ENCODE data around the gene AIP.
A peak's percentile ranks its signal among the peaks of the same experiment; 100 is the strongest.
"Not testable (repeated sequence)": the region's sequence is repeated elsewhere in the genome, so short reads cannot be mapped to it uniquely, and the experiment has no call there.

AIP gene

DNA sequence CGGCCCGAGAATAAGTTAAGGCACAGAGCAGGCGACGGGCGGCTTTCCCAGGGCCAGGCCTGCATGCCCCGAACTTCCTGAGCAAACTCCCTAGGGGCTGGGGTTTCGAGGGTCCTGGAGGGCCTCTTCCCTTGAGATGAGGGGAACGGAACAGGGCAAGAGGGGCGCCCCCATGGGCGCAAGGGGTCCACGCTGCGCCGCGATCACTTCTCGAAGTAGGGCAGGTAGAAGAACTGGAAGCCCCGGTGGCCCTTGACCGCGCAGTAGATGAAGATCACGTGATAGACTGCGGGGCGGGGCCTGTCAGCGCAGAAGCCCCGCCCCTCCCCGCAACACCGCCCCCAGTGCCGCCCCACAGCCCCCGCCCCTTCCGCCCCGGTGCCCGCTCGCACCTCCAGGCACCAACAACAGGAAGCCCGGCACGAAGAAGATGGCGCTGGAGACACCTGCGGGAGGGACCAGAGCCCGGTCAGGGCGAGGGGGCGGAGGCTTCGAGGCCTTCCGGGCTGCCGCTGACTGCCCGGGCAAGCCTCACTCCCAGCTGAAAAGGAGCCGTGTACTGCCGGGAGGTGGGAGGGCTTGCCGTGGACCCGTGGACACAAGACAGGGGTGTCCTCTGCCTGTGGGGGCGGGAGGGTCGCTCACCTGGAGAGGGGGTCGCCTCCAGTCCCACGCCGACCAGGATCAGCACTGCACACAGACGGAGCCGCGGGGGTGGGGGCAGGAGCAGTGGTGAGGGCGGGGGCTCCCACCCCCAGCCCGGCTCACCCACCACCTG lies 18.2 kb upstream of the AIP start:
- H3K36me3 ChIP-seq (ENCODE audit: insufficient read depth, low read length) = no peaks in the 10 kb centered on the region
- peaks cover 41% of the 10 kb centered on the region for H3K79me2 ChIP-seq (ENCODE audit: insufficient read depth, low read length)
- H3K4me2 ChIP-seq (ENCODE audit: low read depth, low read length, poor library complexity, severe bottlenecking) = peak overlapping the region; percentile 92
- no peaks in the 10 kb centered on the region for H4K20me1 ChIP-seq (ENCODE audit: insufficient read depth, low read length, poor library complexity, severe bottlenecking)
- peaks cover 4% of the 10 kb centered on the region; the same call in 1 of the 2 replicates for H3F3A ChIP-seq (ENCODE audit: low read depth)
- H3K27me3 ChIP-seq (ENCODE audit: insufficient read depth, low read length, poor library complexity, severe bottlenecking) = no peaks in the 10 kb centered on the region
- H3K9me3 ChIP-seq (ENCODE audit: insufficient read depth, low read depth, low read length) = no peaks in the 10 kb centered on the region
- H3K4me3 ChIP-seq (ENCODE audit: low read length, poor library complexity, severe bottlenecking) = peak overlapping the region; percentile 90
- TF ChIP-seq CTCF (conservative IDR thresholded peaks at IDR 0.05; ENCODE audit: low read length) = no peak
- no peak for TF ChIP-seq EZH2phosphoT487 (IDR thresholded peaks at IDR 0.05; ENCODE audit: borderline replicate concordance)
- peak overlapping the region; percentile 98 for H3K9ac ChIP-seq (ENCODE audit: low read depth, low read length, poor library complexity, severe bottlenecking)
- peak overlapping the region; percentile 68 for H2AFZ ChIP-seq (ENCODE audit: low read length)
- H3K4me1 ChIP-seq (ENCODE audit: insufficient read depth, low read length, poor library complexity, severe bottlenecking) = peaks cover 46% of the 10 kb centered on the region
- H3K9me2 ChIP-seq (replicated peaks; ENCODE audit: low read depth, low read length) = no peaks in the 10 kb centered on the region

- Histone ChIP-seq H3K79me2 (ENCODE audit: insufficient read depth, low read length) (peaks cover 41% of the 10 kb centered on the region), H3F3A (ENCODE audit: low read depth) (peaks cover 4% of the 10 kb centered on the region; the same call in 1 of the 2 replicates), H3K36me3 (ENCODE audit: insufficient read depth, low read length) (no peaks in the 10 kb centered on the region), H3K4me1 (ENCODE audit: insufficient read depth, low read length, poor library complexity, severe bottlenecking) (peaks cover 47% of the 10 kb centered on the region), H3K9ac (ENCODE audit: low read depth, low read length, poor library complexity, severe bottlenecking) (peak overlapping the region; percentile 98), H4K20me1 (ENCODE audit: insufficient read depth, low read length, poor library complexity, severe bottlenecking) (no peaks in the 10 kb centered on the region), H2AFZ (ENCODE audit: low read length) (peak overlapping the region; percentile 63; the same call in 1 of the 2 replicates), H3K4me2 (ENCODE audit: low read depth, low read length, poor library complexity, severe bottlenecking) (peak overlapping the region; percentile 92), H3K27me3 (ENCODE audit: insufficient read depth, low read length, poor library complexity, severe bottlenecking) (no peaks in the 10 kb centered on the region), H3K4me3 (ENCODE audit: low read length, poor library complexity, severe bottlenecking) (peak overlapping the region; percentile 90), H3K9me2 (replicated peaks; ENCODE audit: low read depth, low read length) (no peaks in the 10 kb centered on the region), H3K9me3 (ENCODE audit: insufficient read depth, low read depth, low read length) (no peaks in the 10 kb centered on the region)
- TF ChIP-seq CTCF (conservative IDR thresholded peaks at IDR 0.05; ENCODE audit: low read length) (no peak), EZH2phosphoT487 (IDR thresholded peaks at IDR 0.05; ENCODE audit: borderline replicate concordance) (no peak)
These were observed 17.7 kb upstream of the AIP start for GRCh38 chr11:67465189-67465510.

- H3K9me2 ChIP-seq (replicated peaks; ENCODE audit: low read depth, low read length); H3F3A ChIP-seq (ENCODE audit: low read depth); H4K20me1 ChIP-seq (ENCODE audit: insufficient read depth, low read length, poor library complexity, severe bottlenecking); H3K27me3 ChIP-seq (ENCODE audit: insufficient read depth, low read length, poor library complexity, severe bottlenecking); H2AFZ ChIP-seq (ENCODE audit: low read length); H3K36me3 ChIP-seq (ENCODE audit: insufficient read depth, low read length); H3K9me3 ChIP-seq (ENCODE audit: insufficient read depth, low read depth, low read length): not testable (repeated sequence)
- H3K4me1 ChIP-seq (ENCODE audit: insufficient read depth, low read length, poor library complexity, severe bottlenecking) = peaks cover 47% of the 10 kb centered on the region
- peak overlapping the region; percentile 90 for H3K4me3 ChIP-seq (ENCODE audit: low read length, poor library complexity, severe bottlenecking)
- H3K79me2 ChIP-seq (ENCODE audit: insufficient read depth, low read length) = peaks cover 41% of the 10 kb centered on the region
- H3K9ac ChIP-seq (ENCODE audit: low read depth, low read length, poor library complexity, severe bottlenecking) = peak overlapping the region; percentile 98
- H3K4me2 ChIP-seq (ENCODE audit: low read depth, low read length, poor library complexity, severe bottlenecking) = peak overlapping the region; percentile 92
These were observed 17.3 kb upstream of the AIP start for GRCh38 chr11:67465530-67465929.

DNA sequence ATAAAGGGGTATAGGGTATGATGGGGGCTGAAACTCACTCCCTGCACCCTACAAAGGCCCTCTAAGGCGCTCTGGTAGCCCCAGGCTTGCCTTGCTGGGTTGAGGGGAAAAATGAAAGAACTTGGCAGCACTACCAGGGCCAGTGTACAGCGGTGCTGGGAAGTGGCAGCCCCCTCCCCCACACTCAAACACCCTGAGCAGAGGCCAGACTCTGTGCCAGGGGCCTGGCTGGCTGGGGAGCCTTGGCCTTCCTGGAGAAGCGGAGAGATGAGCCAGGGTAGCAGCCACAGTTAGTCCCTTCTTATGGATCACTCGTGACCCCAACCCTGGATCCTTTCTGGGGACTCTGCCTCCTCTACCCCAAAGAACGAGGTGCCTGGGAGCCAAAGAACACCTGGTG lies 16.5 kb upstream of the AIP start:
- peak overlapping the region; percentile 3 for H3K9ac ChIP-seq (ENCODE audit: low read depth, low read length, poor library complexity, severe bottlenecking)
- H4K20me1 ChIP-seq (ENCODE audit: insufficient read depth, low read length, poor library complexity, severe bottlenecking) = no peaks in the 10 kb centered on the region
- H2AFZ ChIP-seq (ENCODE audit: low read length) = no peak overlapping the region
- H3K27me3 ChIP-seq (ENCODE audit: insufficient read depth, low read length, poor library complexity, severe bottlenecking) = no peaks in the 10 kb centered on the region
- H3K79me2 ChIP-seq (ENCODE audit: insufficient read depth, low read length) = peaks cover 41% of the 10 kb centered on the region
- H3K4me1 ChIP-seq (ENCODE audit: insufficient read depth, low read length, poor library complexity, severe bottlenecking) = peaks cover 47% of the 10 kb centered on the region
- peak overlapping the region; percentile 97 for H3K4me2 ChIP-seq (ENCODE audit: low read depth, low read length, poor library complexity, severe bottlenecking)
- peaks cover 4% of the 10 kb centered on the region; the same call in 1 of the 2 replicates for H3F3A ChIP-seq (ENCODE audit: low read depth)
- no peak overlapping the region for H3K4me3 ChIP-seq (ENCODE audit: low read length, poor library complexity, severe bottlenecking)
- TF ChIP-seq EZH2phosphoT487 (IDR thresholded peaks at IDR 0.05; ENCODE audit: borderline replicate concordance) (no peak), CTCF (conservative IDR thresholded peaks at IDR 0.05; ENCODE audit: low read length) (no peak)
- H3K9me3 ChIP-seq (ENCODE audit: insufficient read depth, low read depth, low read length) = no peaks in the 10 kb centered on the region
- no peaks in the 10 kb centered on the region for H3K36me3 ChIP-seq (ENCODE audit: insufficient read depth, low read length)
- no peaks in the 10 kb centered on the region for H3K9me2 ChIP-seq (replicated peaks; ENCODE audit: low read depth, low read length)

Data from Loucy (cell line).